ENCODE data around the gene CALML5.

The CALML5 gene

DNA sequence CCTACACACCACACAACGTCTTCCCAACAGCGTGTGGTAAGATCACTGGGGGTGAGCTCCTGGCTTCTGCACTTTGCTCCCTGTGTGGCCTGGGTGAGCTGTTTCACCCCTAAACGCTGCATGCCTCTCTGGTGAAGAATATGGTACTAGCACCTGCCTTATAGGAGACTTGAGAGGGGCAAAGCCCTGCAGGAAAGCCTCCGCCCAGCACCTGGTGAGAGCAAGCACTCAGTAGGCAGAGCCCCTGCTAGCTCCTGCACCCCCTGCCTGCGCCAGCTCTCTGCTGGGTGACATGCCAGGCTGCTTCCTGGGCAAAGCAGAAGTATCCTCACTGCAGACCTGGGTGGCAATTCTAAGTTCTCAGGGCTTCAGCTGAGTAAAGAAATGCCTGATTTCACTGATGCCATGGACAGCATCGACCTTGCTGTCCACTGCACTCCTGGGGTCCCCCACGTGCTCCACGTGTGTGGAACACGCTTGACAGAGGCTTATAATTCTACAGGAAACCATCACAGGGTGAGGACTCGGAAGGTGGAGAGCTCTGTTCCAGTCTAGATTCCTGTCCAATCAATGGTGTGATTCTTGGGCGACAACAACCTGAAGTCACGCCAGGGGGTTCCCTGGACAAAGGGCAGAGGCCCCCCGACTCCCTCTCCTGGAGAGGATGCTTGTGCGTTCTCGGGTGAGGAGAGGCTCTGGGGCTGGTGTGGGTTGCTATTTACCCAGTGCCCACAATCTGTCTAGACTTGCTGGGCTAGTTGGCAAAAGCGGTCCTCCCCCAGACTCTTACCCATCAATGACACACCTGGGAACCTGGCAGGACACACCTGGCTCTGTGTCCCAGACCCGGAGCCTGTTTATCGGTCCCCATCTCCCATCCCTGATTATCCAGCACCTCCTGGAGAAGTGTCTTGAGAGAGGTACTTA, 5.0 kb upstream of the CALML5 start:
- Mint-ChIP-seq H3K4me1 (no peaks in the 10 kb centered on the region), H3K36me3 (no peaks in the 10 kb centered on the region), H3K9me3 (no peaks in the 10 kb centered on the region), H3K27ac (no peak overlapping the region), H3K4me3 (no peak overlapping the region), H3K27me3 (peaks cover 20% of the 10 kb centered on the region)
- DNase-seq (ENCODE audit: low spot score in 2 of 2) (no peak), ATAC-seq (ENCODE audit: low read depth) (no peak)

DNA sequence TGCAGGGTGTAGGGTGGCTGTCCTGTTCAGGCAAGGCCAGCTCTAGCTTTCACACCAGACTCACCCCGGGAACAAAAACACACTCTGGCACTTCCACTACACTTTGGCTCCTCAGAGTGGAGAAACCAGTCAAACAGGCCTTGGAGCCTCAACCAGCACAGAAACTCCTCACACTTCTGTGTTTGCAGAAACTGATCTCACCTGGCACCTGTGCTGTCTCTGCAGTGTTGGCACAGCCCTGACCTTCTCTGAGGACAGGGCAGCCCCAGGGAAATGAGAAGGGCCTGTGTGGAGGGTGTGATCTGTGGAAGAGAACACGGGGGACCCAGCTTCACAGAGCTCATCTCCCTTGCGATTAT, 4.1 kb upstream of the CALML5 start:
- no peak overlapping the region for H3K27ac Mint-ChIP-seq
- no peak for DNase-seq (ENCODE audit: low spot score in 2 of 2)
- ATAC-seq (ENCODE audit: low read depth), result no peak
- no peaks in the 10 kb centered on the region for H3K36me3 Mint-ChIP-seq
- no peaks in the 10 kb centered on the region for H3K9me3 Mint-ChIP-seq
- H3K4me1 Mint-ChIP-seq, result no peaks in the 10 kb centered on the region
- H3K27me3 Mint-ChIP-seq, result peaks cover 14% of the 10 kb centered on the region
- no peak overlapping the region for H3K4me3 Mint-ChIP-seq

DNA sequence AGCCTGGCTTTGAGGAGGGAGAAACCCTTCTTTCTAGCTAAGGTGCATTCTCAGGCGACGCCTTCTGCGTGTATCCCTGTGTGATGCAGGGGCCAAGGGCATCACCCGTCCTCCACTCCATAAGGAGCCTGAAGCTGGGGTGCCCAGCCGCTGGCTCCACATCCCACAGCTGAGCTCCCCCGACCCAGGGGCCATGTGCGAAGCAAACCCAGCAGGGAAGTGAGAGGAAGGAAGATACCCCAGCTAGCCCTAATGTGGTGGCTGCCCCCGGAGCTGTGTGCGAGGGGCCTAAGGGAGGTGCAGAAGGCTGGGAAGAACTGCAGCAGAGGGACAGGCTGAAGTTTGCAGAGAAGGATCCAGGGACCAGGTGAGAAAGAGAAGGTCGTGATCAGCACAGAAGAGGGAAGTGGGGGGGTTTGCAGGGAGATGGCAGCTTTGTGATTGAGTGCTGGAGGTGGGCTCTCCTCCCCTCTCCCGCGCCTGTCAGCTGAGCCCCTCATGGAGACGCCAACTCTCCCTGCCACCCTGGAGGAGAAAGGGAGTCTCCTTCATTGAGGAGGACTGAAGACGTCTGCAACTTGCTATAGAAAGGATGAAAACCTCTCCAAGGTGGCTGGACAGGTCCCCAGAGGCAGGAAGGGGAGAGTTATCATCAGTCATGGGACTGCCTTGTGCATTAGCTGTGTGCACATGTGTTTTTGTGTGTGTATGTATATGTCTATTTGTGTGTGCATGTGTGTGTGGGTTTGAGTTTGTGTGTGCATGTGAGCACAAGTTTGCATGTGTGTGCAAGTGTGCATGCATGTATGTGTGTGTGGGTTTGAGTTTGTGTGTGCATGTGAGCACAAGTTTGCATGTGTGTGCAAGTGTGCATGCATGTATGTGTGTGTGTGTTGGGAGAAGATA, 3.5 kb upstream of the CALML5 start:
- Mint-ChIP-seq H3K9me3 (no peaks in the 10 kb centered on the region), H3K27me3 (peaks cover 14% of the 10 kb centered on the region), H3K27ac (no peak overlapping the region), H3K36me3 (no peaks in the 10 kb centered on the region), H3K4me1 (no peaks in the 10 kb centered on the region), H3K4me3 (no peak overlapping the region)
- no peak for ATAC-seq (ENCODE audit: low read depth)
- DNase-seq (ENCODE audit: low spot score in 2 of 2), result no peak

DNA sequence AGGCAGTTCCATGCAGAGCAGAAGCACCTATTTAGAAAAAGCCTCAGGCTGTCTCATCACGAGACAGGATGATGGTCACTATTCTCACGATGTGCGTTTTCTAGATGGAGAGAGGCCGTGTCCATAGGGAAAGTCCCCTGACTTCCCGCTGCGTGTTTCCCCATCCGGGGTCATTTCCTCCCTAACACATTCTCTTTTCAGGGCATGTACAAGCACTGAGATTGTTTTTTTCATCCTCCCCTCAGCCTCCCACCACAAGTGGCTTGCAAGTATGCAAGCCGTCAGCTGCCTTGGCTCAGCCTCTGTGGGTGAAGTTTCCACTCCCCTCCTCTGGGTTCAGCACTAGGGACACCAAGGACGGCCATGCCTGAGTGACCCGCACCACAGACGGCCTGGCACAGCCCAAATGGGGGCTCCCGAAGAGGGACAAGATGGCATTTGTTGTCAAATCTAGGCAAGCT, 2.7 kb upstream of the CALML5 start:
- Mint-ChIP-seq H3K27ac (no peak overlapping the region), H3K4me1 (no peaks in the 10 kb centered on the region), H3K27me3 (peaks cover 14% of the 10 kb centered on the region), H3K36me3 (no peaks in the 10 kb centered on the region), H3K9me3 (no peaks in the 10 kb centered on the region), H3K4me3 (no peak overlapping the region)
- no peak for DNase-seq (ENCODE audit: low spot score in 2 of 2)
- no peak for ATAC-seq (ENCODE audit: low read depth)

- Mint-ChIP-seq H3K4me3 (no peak overlapping the region), H3K9me3 (no peaks in the 10 kb centered on the region), H3K27ac (no peak overlapping the region), H3K36me3 (no peaks in the 10 kb centered on the region), H3K4me1 (no peaks in the 10 kb centered on the region), H3K27me3 (peaks cover 12% of the 10 kb centered on the region)
- no peak for ATAC-seq (ENCODE audit: low read depth)
- DNase-seq (ENCODE audit: low spot score in 2 of 2), result no peak
Observed at GRCh38 chr10:5500910-5501309, 1.5 kb upstream of the CALML5 start.

DNA sequence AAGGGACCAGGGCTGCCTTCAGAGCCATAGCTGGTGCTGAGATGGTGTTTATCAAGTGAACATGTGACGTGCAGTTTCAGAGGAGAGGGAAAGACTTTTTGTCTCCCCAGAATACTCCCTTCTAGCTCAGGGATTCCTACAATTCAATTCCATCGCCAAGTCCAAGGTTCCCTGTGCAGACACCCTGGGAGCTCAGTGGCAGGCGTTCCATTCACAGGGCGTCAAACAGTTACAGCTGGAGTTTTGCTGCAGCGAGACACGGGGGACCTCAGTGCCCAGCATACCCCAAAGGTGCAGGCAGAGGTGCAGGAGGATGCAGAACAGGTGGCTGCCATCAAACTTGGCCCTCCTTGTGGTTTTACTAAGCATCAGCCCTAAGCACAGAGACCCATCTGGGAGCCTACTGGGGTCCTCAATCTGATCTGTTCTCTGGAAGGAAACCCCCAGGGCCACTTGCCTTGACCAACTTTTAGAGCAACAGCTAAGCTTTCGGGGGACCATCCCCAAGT, 846 bp upstream of the CALML5 start:
- H3K27me3 Mint-ChIP-seq, result peaks cover 12% of the 10 kb centered on the region
- no peaks in the 10 kb centered on the region for H3K4me1 Mint-ChIP-seq
- no peak overlapping the region for H3K4me3 Mint-ChIP-seq

GRCh38 chr10:5498791-5499492, 428 bp downstream of the CALML5 start:
- no peaks in the 10 kb centered on the region for H3K36me3 Mint-ChIP-seq

More for the DNA sequence above, 846 bp upstream of the CALML5 start:
- DNase-seq (ENCODE audit: low spot score in 2 of 2) (no peak), ATAC-seq (ENCODE audit: low read depth) (no peak)
- no peaks in the 10 kb centered on the region for H3K36me3 Mint-ChIP-seq
- H3K9me3 Mint-ChIP-seq, result no peaks in the 10 kb centered on the region
- H3K27ac Mint-ChIP-seq, result no peak overlapping the region

DNA sequence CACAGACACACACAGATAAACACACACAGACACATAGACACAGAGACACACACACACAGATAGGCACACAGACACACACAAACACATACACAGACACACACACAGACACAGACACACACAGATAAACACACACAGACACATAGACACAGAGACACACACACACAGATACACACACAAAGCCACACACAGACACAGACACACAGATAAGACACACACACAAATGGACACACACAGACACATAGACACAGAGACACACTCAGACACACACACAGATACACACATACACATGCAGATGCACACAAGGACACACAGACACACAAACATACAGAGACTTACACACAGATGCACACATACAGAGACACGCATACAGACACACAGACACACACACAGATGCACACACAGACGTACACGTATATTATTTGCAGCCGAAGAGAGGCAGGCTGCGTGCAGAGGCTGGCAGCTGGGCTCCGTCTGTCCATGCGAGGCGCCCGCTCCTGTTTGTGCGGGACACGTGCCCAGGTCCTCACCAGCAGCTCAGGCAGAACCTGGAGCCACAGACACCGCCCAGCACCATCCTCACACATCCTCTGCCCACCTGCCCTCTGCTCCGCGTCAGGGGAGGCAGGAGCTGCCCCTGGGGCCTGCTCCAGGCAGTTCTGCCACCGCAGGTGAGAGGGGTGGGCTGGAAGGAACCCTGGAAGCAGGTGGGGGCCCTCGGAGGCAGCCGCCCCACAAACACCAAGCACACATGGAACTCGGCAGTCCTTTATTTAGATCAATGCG, 1.2 kb downstream of the CALML5 start:
- no peaks in the 10 kb centered on the region for H3K36me3 Mint-ChIP-seq
- H3K27ac Mint-ChIP-seq, result no peak overlapping the region
- DNase-seq (ENCODE audit: low spot score in 2 of 2), result no peak
- no peaks in the 10 kb centered on the region for H3K4me1 Mint-ChIP-seq
- ATAC-seq (ENCODE audit: low read depth), result no peak
- H3K9me3 Mint-ChIP-seq, result no peaks in the 10 kb centered on the region
- peaks cover 8% of the 10 kb centered on the region for H3K27me3 Mint-ChIP-seq
- no peak overlapping the region for H3K4me3 Mint-ChIP-seq

More at GRCh38 chr10:5498791-5499492, 428 bp downstream of the CALML5 start:
- H3K4me3 Mint-ChIP-seq, result no peak overlapping the region
- DNase-seq (ENCODE audit: low spot score in 2 of 2), result no peak
- H3K9me3 Mint-ChIP-seq, result no peaks in the 10 kb centered on the region
- H3K27ac Mint-ChIP-seq, result no peak overlapping the region
- no peaks in the 10 kb centered on the region for H3K4me1 Mint-ChIP-seq
- peaks cover 11% of the 10 kb centered on the region for H3K27me3 Mint-ChIP-seq
- ATAC-seq (ENCODE audit: low read depth), result no peak

DNA sequence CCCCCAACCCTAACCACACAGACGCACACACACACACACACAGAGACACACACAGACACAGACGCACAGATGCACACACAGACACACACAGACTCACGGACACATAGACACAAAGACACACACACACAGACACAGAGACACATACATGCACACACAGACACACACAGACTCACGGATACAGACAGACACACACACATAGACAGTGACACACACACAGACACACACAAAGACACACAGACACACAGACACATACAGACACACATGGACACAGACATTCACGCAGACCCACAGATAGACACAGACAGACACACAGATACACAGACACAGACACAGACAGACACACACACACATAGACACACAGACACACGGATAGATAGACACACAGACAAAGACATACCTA, 2.1 kb downstream of the CALML5 start:
- no peak overlapping the region for H3K4me3 Mint-ChIP-seq
- DNase-seq (ENCODE audit: low spot score in 2 of 2) (no peak), ATAC-seq (ENCODE audit: low read depth) (no peak)
- no peaks in the 10 kb centered on the region for H3K4me1 Mint-ChIP-seq
- no peak overlapping the region for H3K27ac Mint-ChIP-seq
- peaks cover 5% of the 10 kb centered on the region for H3K27me3 Mint-ChIP-seq
- H3K36me3 Mint-ChIP-seq, result peaks cover 1% of the 10 kb centered on the region
- H3K9me3 Mint-ChIP-seq, result peaks cover 2% of the 10 kb centered on the region

- Mint-ChIP-seq H3K36me3 (peaks cover 1% of the 10 kb centered on the region), H3K27ac (no peak overlapping the region), H3K9me3 (peaks cover 2% of the 10 kb centered on the region), H3K4me3 (no peak overlapping the region), H3K27me3 (peaks cover 5% of the 10 kb centered on the region), H3K4me1 (peaks cover 1% of the 10 kb centered on the region)
- ATAC-seq (ENCODE audit: low read depth) (no peak), DNase-seq (ENCODE audit: low spot score in 2 of 2) (no peak)
Observed at GRCh38 chr10:5496261-5497250, 2.8 kb downstream of the CALML5 start.

DNA sequence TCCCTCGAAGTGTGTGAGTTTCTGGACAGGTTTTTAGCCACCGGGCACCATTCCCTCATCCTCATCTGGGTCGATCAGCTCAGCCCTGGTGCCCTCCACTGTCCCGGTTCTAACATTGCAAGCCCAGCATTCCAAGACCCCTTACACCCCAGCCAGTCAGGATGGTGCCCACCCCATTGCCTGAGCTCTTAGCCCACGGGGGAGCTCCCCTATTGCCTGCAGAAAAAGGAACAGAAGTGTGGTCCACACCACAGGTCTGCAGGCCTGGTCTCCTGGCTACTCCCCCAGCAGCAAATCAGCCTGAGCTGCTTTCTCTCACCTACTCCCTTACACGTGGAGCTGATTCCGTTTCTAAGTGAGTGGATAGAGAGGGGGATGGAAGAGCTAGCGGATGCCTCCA, 4.8 kb downstream of the CALML5 start:
- peaks cover 1% of the 10 kb centered on the region for H3K36me3 Mint-ChIP-seq
- H3K4me3 Mint-ChIP-seq, result no peak overlapping the region
- H3K27me3 Mint-ChIP-seq, result peaks cover 1% of the 10 kb centered on the region
- ATAC-seq (ENCODE audit: low read depth) (no peak), DNase-seq (ENCODE audit: low spot score in 2 of 2) (no peak)
- H3K9me3 Mint-ChIP-seq, result peaks cover 2% of the 10 kb centered on the region
- peaks cover 11% of the 10 kb centered on the region for H3K4me1 Mint-ChIP-seq
- no peak overlapping the region for H3K27ac Mint-ChIP-seq

GRCh38 chr10:5493691-5494090, 5.7 kb downstream of the CALML5 start:
- H3K36me3 Mint-ChIP-seq, result peaks cover 1% of the 10 kb centered on the region

More at GRCh38 chr10:5493691-5494090, 5.7 kb downstream of the CALML5 start:
- H3K4me1 Mint-ChIP-seq, result peaks cover 11% of the 10 kb centered on the region
- peaks cover 2% of the 10 kb centered on the region for H3K9me3 Mint-ChIP-seq
- ATAC-seq (ENCODE audit: low read depth) (no peak), DNase-seq (ENCODE audit: low spot score in 2 of 2) (no peak)
- peaks cover 3% of the 10 kb centered on the region for H3K27me3 Mint-ChIP-seq
- H3K27ac Mint-ChIP-seq, result no peak overlapping the region
- H3K4me3 Mint-ChIP-seq, result no peak overlapping the region

All from memory B cell (primary cell).